ENCODE results near the gene HNRNPA3. TPM values are rescaled to one million over a fixed set of nuclear protein-coding genes. Genes with fewer than 3 reads are reported as not detected.

Gene HNRNPA3
- total RNA-seq, 1 donor, result 38.0 TPM

- DNase-seq (ENCODE audit: low read depth), result no peak
- TF ChIP-seq CTCF (IDR thresholded peaks at IDR 0.05; ENCODE audit: insufficient read depth, low read depth, low read length), result no peak
- no peak overlapping the region for H3K4me3 ChIP-seq (ENCODE audit: low read depth, low read length)
Observed at GRCh38 chr2:177273408-177273807, 60.8 kb downstream of the HNRNPA3 start.

Small RNAs within 50 kb of the gene (small RNA-seq; reads per million reads assigned to genes)
- gene MIR3128 (not detected), gene RF00019 (not detected)

Other genes starting within 250 kb of the HNRNPA3 start
- gene NFE2L2, start 51.9 kb downstream of the HNRNPA3 start, total RNA-seq, result 48.3 and 78.6 TPM in 2 replicates
- 36.7 and 46.2 TPM in 2 replicates for gene AGPS, start 180.0 kb downstream of the HNRNPA3 start, total RNA-seq